Osteoblast (primary cell): ENCODE results near the gene S100A13. TPM values are rescaled to one million over a fixed set of nuclear protein-coding genes. Genes with fewer than 3 reads are reported as not detected.
"Not testable (repeated sequence)": the region's sequence is repeated elsewhere in the genome, so short reads cannot be mapped to it uniquely, and the experiment has no call there.

Source experiments
- DNase-seq: peaks from one replicate; pipeline ENCODE4 v3.0.0; 2011; ENCODE audit warnings: low spot score, mixed read lengths; ENCODE audit not compliant: insufficient read length; ENCODE audit errors: missing footprints
- H2AFZ ChIP-seq: 2 replicates; pipeline ENCODE4 v1.6.0; 2011; ENCODE audit warnings: mild to moderate bottlenecking, low read length
- H3K27ac ChIP-seq: 2 replicates; pipeline ENCODE4 v1.5.1; 2011; ENCODE audit warnings: mild to moderate bottlenecking, low read depth, low read length, moderate library complexity
- H3K27me3 ChIP-seq: 2 replicates; pipeline ENCODE4 v1.6.0; 2012; ENCODE audit warnings: mild to moderate bottlenecking, control low read depth, inconsistent platforms, low read length, moderate library complexity; ENCODE audit not compliant: insufficient read depth
- H3K36me3 ChIP-seq: 2 replicates; pipeline ENCODE4 v1.5.1; 2011; ENCODE audit warnings: mild to moderate bottlenecking, low read length, control low read depth, moderate library complexity; ENCODE audit not compliant: insufficient read depth
- H3K4me1 ChIP-seq: 2 replicates; pipeline ENCODE4 v1.5.1; 2011; ENCODE audit warnings: mild to moderate bottlenecking, low read length, control low read depth, moderate library complexity; ENCODE audit not compliant: insufficient read depth
- H3K4me2 ChIP-seq: 2 replicates; pipeline ENCODE4 v1.6.0; 2011; ENCODE audit warnings: mild to moderate bottlenecking, low read length; ENCODE audit not compliant: insufficient read depth
- H3K4me3 ChIP-seq: fragments of 200-600 bp; sonication (generic); 3 replicates; pipeline ENCODE4 v1.5.1; 2012; ENCODE audit warnings: mild to moderate bottlenecking, low read length, inconsistent platforms; ENCODE audit not compliant: insufficient read depth
- H3K79me2 ChIP-seq: 2 replicates; pipeline ENCODE4 v1.6.0; 2012; ENCODE audit warnings: mild to moderate bottlenecking, low read length, control low read depth, inconsistent platforms; ENCODE audit not compliant: insufficient read depth
- H3K9me3 ChIP-seq: 2 replicates; pipeline ENCODE4 v1.5.1; 2011; ENCODE audit warnings: low read depth, low read length, control low read depth
- H4K20me1 ChIP-seq: 2 replicates; pipeline ENCODE4 v1.6.0; 2012; ENCODE audit warnings: mild to moderate bottlenecking, low read length, control low read depth; ENCODE audit not compliant: insufficient read depth
- CTCF ChIP-seq: IDR thresholded peaks from 2 replicates; pipeline ENCODE4 v1.5.1; 2011; ENCODE audit warnings: mild to moderate bottlenecking, low read depth, low read length, moderate library complexity; ENCODE audit errors: extremely low read depth
- total RNA-seq: library from RNA; depleted of rRNA; stranded (reverse); fragments of >200 nt; gene quantifications from 2 replicates; pipeline ENCODE4 v1.2.3, GENCODE V29; 2012

Gene S100A13
- 121 and 165 TPM in 2 replicates for total RNA-seq

GRCh38 chr1:153626904-153627714 is at the start of gene S100A13:
TSS of gene S100A13 (minus strand) at chr1:153627505. CDS start at chr1:153626472, 1,033 bp downstream.
- no peaks in the 10 kb centered on the region for H4K20me1 ChIP-seq
- peak; percentile 95 for DNase-seq
- H3K4me3 ChIP-seq, result peak within 1 kb of the TSS; percentile 91
- TF ChIP-seq CTCF, result peak; percentile 77
- peaks cover 39% of the 10 kb centered on the region for H3K36me3 ChIP-seq
- peak within 1 kb of the TSS; percentile 100 for H3K4me2 ChIP-seq
- H3K4me1 ChIP-seq, result peaks cover 40% of the 10 kb centered on the region
- no peaks in the 10 kb centered on the region for H3K27me3 ChIP-seq
- H2AFZ ChIP-seq, result peak within 1 kb of the TSS; percentile 90
- H3K79me2 ChIP-seq, result peaks cover 42% of the 10 kb centered on the region
- no peaks in the 10 kb centered on the region for H3K9me3 ChIP-seq
- H3K27ac ChIP-seq, result peak within 1 kb of the TSS; percentile 95

GRCh38 chr1:153673511-153673910 is 46.2 kb upstream of the S100A13 start:
- Histone ChIP-seq H3K4me1 (peaks cover 19% of the 10 kb centered on the region), H3K27me3 (peaks cover 8% of the 10 kb centered on the region), H3K4me2 (no peak overlapping the region), H3K36me3 (peaks cover 13% of the 10 kb centered on the region), H3K79me2 (peaks cover 23% of the 10 kb centered on the region), H3K4me3 (no peak overlapping the region), H3K27ac (no peak overlapping the region), H3K9me3 (no peaks in the 10 kb centered on the region), H2AFZ (no peak overlapping the region), H4K20me1 (peaks cover 6% of the 10 kb centered on the region)
- TF ChIP-seq CTCF, result no peak
- DNase-seq, result no peak

GRCh38 chr1:153671628-153672353 is 44.5 kb upstream of the S100A13 start:
- peaks cover 38% of the 10 kb centered on the region for H3K79me2 ChIP-seq
- H3K4me2 ChIP-seq, result peak overlapping the region; percentile 82
- H3K9me3 ChIP-seq, H4K20me1 ChIP-seq, H3K27me3 ChIP-seq: not testable (repeated sequence)
- peak; percentile 66 for DNase-seq
- H2AFZ ChIP-seq, result peak overlapping the region; percentile 85
- H3K4me3 ChIP-seq, result peak overlapping the region; percentile 62
- H3K4me1 ChIP-seq, result peaks cover 12% of the 10 kb centered on the region
- H3K27ac ChIP-seq, result peak overlapping the region; percentile 77
- H3K36me3 ChIP-seq, result peaks cover 30% of the 10 kb centered on the region

GRCh38 chr1:153670859-153671627 is 43.7 kb upstream of the S100A13 start, which contains the start of gene ILF2:
TSS of gene ILF2 (minus strand) at chr1:153670993. CDS start at chr1:153670922, 71 bp downstream.
- Histone ChIP-seq H3K79me2 (peaks cover 38% of the 10 kb centered on the region), H3K4me1 (peaks cover 12% of the 10 kb centered on the region), H3K27me3 (no peaks in the 10 kb centered on the region), H3K9me3 (no peaks in the 10 kb centered on the region), H4K20me1 (peaks cover 6% of the 10 kb centered on the region), H2AFZ (peak within 1 kb of the TSS; percentile 85), H3K4me3 (peak within 1 kb of the TSS; percentile 95), H3K27ac (peak within 1 kb of the TSS; percentile 90), H3K36me3 (peaks cover 37% of the 10 kb centered on the region), H3K4me2 (peak within 1 kb of the TSS; percentile 94)
- peak; percentile 98 for DNase-seq
- peak; percentile 31 for TF ChIP-seq CTCF
